Measurements from ENCODE around the gene SINHCAF.

DNA sequence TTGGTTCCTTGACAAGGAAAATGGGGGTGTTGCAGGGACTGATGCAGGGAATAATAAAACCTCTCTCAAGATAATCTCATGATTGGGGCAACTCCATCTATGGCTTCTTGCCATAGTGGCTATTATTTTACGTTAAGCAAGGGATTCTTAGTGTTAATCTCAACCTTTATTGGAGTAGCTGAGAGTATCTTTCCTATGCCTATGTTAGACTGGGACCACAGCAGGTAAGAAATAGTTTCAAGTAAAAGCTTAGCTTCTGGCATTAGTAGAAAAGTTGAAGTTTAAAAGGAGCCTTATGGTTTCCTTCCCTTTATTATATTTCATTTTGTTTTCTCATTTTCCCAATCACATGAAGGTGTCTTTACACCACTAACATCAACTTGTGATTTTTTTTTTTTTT is 16.7 kb downstream of the SINHCAF start:
- TF ChIP-seq, protein P1, sequence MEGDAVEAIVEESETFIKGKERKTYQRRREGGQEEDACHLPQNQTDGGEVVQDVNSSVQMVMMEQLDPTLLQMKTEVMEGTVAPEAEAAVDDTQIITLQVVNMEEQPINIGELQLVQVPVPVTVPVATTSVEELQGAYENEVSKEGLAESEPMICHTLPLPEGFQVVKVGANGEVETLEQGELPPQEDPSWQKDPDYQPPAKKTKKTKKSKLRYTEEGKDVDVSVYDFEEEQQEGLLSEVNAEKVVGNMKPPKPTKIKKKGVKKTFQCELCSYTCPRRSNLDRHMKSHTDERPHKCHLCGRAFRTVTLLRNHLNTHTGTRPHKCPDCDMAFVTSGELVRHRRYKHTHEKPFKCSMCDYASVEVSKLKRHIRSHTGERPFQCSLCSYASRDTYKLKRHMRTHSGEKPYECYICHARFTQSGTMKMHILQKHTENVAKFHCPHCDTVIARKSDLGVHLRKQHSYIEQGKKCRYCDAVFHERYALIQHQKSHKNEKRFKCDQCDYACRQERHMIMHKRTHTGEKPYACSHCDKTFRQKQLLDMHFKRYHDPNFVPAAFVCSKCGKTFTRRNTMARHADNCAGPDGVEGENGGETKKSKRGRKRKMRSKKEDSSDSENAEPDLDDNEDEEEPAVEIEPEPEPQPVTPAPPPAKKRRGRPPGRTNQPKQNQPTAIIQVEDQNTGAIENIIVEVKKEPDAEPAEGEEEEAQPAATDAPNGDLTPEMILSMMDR (IDR thresholded peaks at IDR 0.05), result no peak
- TF ChIP-seq POLR2A (IDR thresholded peaks at IDR 0.05), result no peak

All from vagina (tissue), 2 donors.